ENCODE measurements around the gene TRIB2.
A peak's percentile ranks its signal among the peaks of the same experiment; 100 is the strongest.

The TRIB2 gene

GRCh38 chr2:12701786-12702167 lies 15.0 kb upstream of the TRIB2 start:
- Histone ChIP-seq H3K4me3 (ENCODE audit: low read length) (no peak overlapping the region), H3K36me3 (ENCODE audit: insufficient read depth, low read depth, low read length) (no peaks in the 10 kb centered on the region), H3K27ac (ENCODE audit: low read length) (no peak overlapping the region), H3K9me3 (ENCODE audit: insufficient read depth, low read depth, low read length) (no peaks in the 10 kb centered on the region), H3K27me3 (ENCODE audit: insufficient read depth, low read length) (no peaks in the 10 kb centered on the region), H3K4me1 (ENCODE audit: insufficient read depth, low read length) (no peaks in the 10 kb centered on the region; the same call in 1 of the 2 replicates), H3K9ac (ENCODE audit: low read depth, low read length) (no peak overlapping the region)

- H3K27ac ChIP-seq (ENCODE audit: low read length) = no peak overlapping the region
- H3K9ac ChIP-seq (ENCODE audit: low read depth, low read length) = no peak overlapping the region
- H3K4me3 ChIP-seq (ENCODE audit: low read length) = no peak overlapping the region
Observed at GRCh38 chr2:12702168-12703121, 14.3 kb upstream of the TRIB2 start.

GRCh38 chr2:12704378-12704777 lies 12.4 kb upstream of the TRIB2 start:
- no peaks in the 10 kb centered on the region for H3K27me3 ChIP-seq (ENCODE audit: insufficient read depth, low read length)
- H3K9ac ChIP-seq (ENCODE audit: low read depth, low read length) = no peak overlapping the region
- H3K27ac ChIP-seq (ENCODE audit: low read length) = no peak overlapping the region
- H3K4me1 ChIP-seq (ENCODE audit: insufficient read depth, low read length) = no peaks in the 10 kb centered on the region; the same call in 1 of the 2 replicates
- H3K4me3 ChIP-seq (ENCODE audit: low read length) = no peak overlapping the region
- no peaks in the 10 kb centered on the region for H3K36me3 ChIP-seq (ENCODE audit: insufficient read depth, low read depth, low read length)
- no peaks in the 10 kb centered on the region for H3K9me3 ChIP-seq (ENCODE audit: insufficient read depth, low read depth, low read length)

More at GRCh38 chr2:12702168-12703121, 14.3 kb upstream of the TRIB2 start:
- H3K9me3 ChIP-seq (ENCODE audit: insufficient read depth, low read depth, low read length) = no peaks in the 10 kb centered on the region
- H3K4me1 ChIP-seq (ENCODE audit: insufficient read depth, low read length) = no peaks in the 10 kb centered on the region; the same call in 1 of the 2 replicates
- H3K36me3 ChIP-seq (ENCODE audit: insufficient read depth, low read depth, low read length) = no peaks in the 10 kb centered on the region
- H3K27me3 ChIP-seq (ENCODE audit: insufficient read depth, low read length) = no peaks in the 10 kb centered on the region

GRCh38 chr2:12705230-12705629 lies 11.5 kb upstream of the TRIB2 start:
- Histone ChIP-seq H3K4me1 (ENCODE audit: insufficient read depth, low read length) (no peaks in the 10 kb centered on the region; the same call in 1 of the 2 replicates), H3K9ac (ENCODE audit: low read depth, low read length) (no peak overlapping the region), H3K27me3 (ENCODE audit: insufficient read depth, low read length) (no peaks in the 10 kb centered on the region), H3K36me3 (ENCODE audit: insufficient read depth, low read depth, low read length) (no peaks in the 10 kb centered on the region), H3K9me3 (ENCODE audit: insufficient read depth, low read depth, low read length) (no peaks in the 10 kb centered on the region), H3K4me3 (ENCODE audit: low read length) (no peak overlapping the region), H3K27ac (ENCODE audit: low read length) (no peak overlapping the region)

- H3K36me3 ChIP-seq (ENCODE audit: insufficient read depth, low read depth, low read length) = no peaks in the 10 kb centered on the region
- H3K9me3 ChIP-seq (ENCODE audit: insufficient read depth, low read depth, low read length) = no peaks in the 10 kb centered on the region
- no peak overlapping the region for H3K27ac ChIP-seq (ENCODE audit: low read length)
- H3K4me1 ChIP-seq (ENCODE audit: insufficient read depth, low read length) = no peaks in the 10 kb centered on the region; the same call in 1 of the 2 replicates
- H3K9ac ChIP-seq (ENCODE audit: low read depth, low read length) = no peak overlapping the region
- no peaks in the 10 kb centered on the region for H3K27me3 ChIP-seq (ENCODE audit: insufficient read depth, low read length)
- H3K4me3 ChIP-seq (ENCODE audit: low read length) = no peak overlapping the region
Observed at GRCh38 chr2:12705742-12706141, 11.0 kb upstream of the TRIB2 start.

- Histone ChIP-seq H3K27ac (ENCODE audit: low read length) (no peak overlapping the region), H3K36me3 (ENCODE audit: insufficient read depth, low read depth, low read length) (no peaks in the 10 kb centered on the region), H3K9ac (ENCODE audit: low read depth, low read length) (no peak overlapping the region), H3K27me3 (ENCODE audit: insufficient read depth, low read length) (no peaks in the 10 kb centered on the region), H3K4me3 (ENCODE audit: low read length) (no peak overlapping the region), H3K9me3 (ENCODE audit: insufficient read depth, low read depth, low read length) (no peaks in the 10 kb centered on the region), H3K4me1 (ENCODE audit: insufficient read depth, low read length) (no peaks in the 10 kb centered on the region; the same call in 1 of the 2 replicates)
Observed at GRCh38 chr2:12708508-12709206, 8.1 kb upstream of the TRIB2 start.

- Histone ChIP-seq H3K27ac (ENCODE audit: low read length) (no peak overlapping the region), H3K4me3 (ENCODE audit: low read length) (no peak overlapping the region), H3K36me3 (ENCODE audit: insufficient read depth, low read depth, low read length) (no peaks in the 10 kb centered on the region), H3K9ac (ENCODE audit: low read depth, low read length) (no peak overlapping the region), H3K9me3 (ENCODE audit: insufficient read depth, low read depth, low read length) (no peaks in the 10 kb centered on the region), H3K4me1 (ENCODE audit: insufficient read depth, low read length) (no peaks in the 10 kb centered on the region), H3K27me3 (ENCODE audit: insufficient read depth, low read length) (no peaks in the 10 kb centered on the region)
Observed at GRCh38 chr2:12709207-12709522, 7.6 kb upstream of the TRIB2 start.

GRCh38 chr2:12710301-12710700 lies 6.4 kb upstream of the TRIB2 start:
- H3K27me3 ChIP-seq (ENCODE audit: insufficient read depth, low read length) = no peaks in the 10 kb centered on the region
- H3K36me3 ChIP-seq (ENCODE audit: insufficient read depth, low read depth, low read length) = no peaks in the 10 kb centered on the region
- H3K4me1 ChIP-seq (ENCODE audit: insufficient read depth, low read length) = peaks cover 10% of the 10 kb centered on the region; the same call in 1 of the 2 replicates
- no peaks in the 10 kb centered on the region for H3K9me3 ChIP-seq (ENCODE audit: insufficient read depth, low read depth, low read length)
- H3K4me3 ChIP-seq (ENCODE audit: low read length) = no peak overlapping the region
- no peak overlapping the region for H3K27ac ChIP-seq (ENCODE audit: low read length)
- no peak overlapping the region for H3K9ac ChIP-seq (ENCODE audit: low read depth, low read length)

- Histone ChIP-seq H3K4me3 (ENCODE audit: low read length) (no peak overlapping the region), H3K36me3 (ENCODE audit: insufficient read depth, low read depth, low read length) (no peaks in the 10 kb centered on the region), H3K4me1 (ENCODE audit: insufficient read depth, low read length) (peaks cover 14% of the 10 kb centered on the region; the same call in 1 of the 2 replicates), H3K27me3 (ENCODE audit: insufficient read depth, low read length) (no peaks in the 10 kb centered on the region), H3K9me3 (ENCODE audit: insufficient read depth, low read depth, low read length) (no peaks in the 10 kb centered on the region), H3K27ac (ENCODE audit: low read length) (no peak overlapping the region), H3K9ac (ENCODE audit: low read depth, low read length) (no peak overlapping the region)
Observed at GRCh38 chr2:12711339-12711738, 5.4 kb upstream of the TRIB2 start.

GRCh38 chr2:12712881-12713280 lies 3.9 kb upstream of the TRIB2 start:
- H3K27me3 ChIP-seq (ENCODE audit: insufficient read depth, low read length) = no peaks in the 10 kb centered on the region
- H3K4me1 ChIP-seq (ENCODE audit: insufficient read depth, low read length) = peaks cover 14% of the 10 kb centered on the region; the same call in 1 of the 2 replicates
- H3K27ac ChIP-seq (ENCODE audit: low read length) = no peak overlapping the region
- no peaks in the 10 kb centered on the region for H3K9me3 ChIP-seq (ENCODE audit: insufficient read depth, low read depth, low read length)
- H3K4me3 ChIP-seq (ENCODE audit: low read length) = no peak overlapping the region
- H3K9ac ChIP-seq (ENCODE audit: low read depth, low read length) = no peak overlapping the region
- H3K36me3 ChIP-seq (ENCODE audit: insufficient read depth, low read depth, low read length) = no peaks in the 10 kb centered on the region

- Histone ChIP-seq H3K9ac (ENCODE audit: low read depth, low read length) (no peak overlapping the region; the same call in 1 of the 2 replicates), H3K9me3 (ENCODE audit: insufficient read depth, low read depth, low read length) (no peaks in the 10 kb centered on the region), H3K36me3 (ENCODE audit: insufficient read depth, low read depth, low read length) (no peaks in the 10 kb centered on the region), H3K4me1 (ENCODE audit: insufficient read depth, low read length) (peaks cover 14% of the 10 kb centered on the region; the same call in 1 of the 2 replicates), H3K27me3 (ENCODE audit: insufficient read depth, low read length) (no peaks in the 10 kb centered on the region), H3K27ac (ENCODE audit: low read length) (no peak overlapping the region), H3K4me3 (ENCODE audit: low read length) (peak overlapping the region; percentile 91; the same call in 1 of the 2 replicates)
Observed at GRCh38 chr2:12714391-12715221, 2.1 kb upstream of the TRIB2 start.
